Spleen (tissue), 11 donors: Measurements from ENCODE around the gene ZNF37A. TPM values are rescaled to one million over a fixed set of nuclear protein-coding genes. Genes with fewer than 3 reads are reported as not detected.

Experiments used
- DNase-seq: peaks from one replicate; pipeline ENCODE4 v3.0.0-alpha.2; 2020
- H3K27ac ChIP-seq, 8 donors: fragments of 200-600 bp; sonication (generic) in 7 of 8; 1 replicate in 4 of 8; 2 replicates in 4 of 8; pipeline versions ENCODE4 v1.5.0 to v1.8.0; 2016 to 2021; ENCODE audit warnings: inconsistent platforms in 4 of 8, mild to moderate bottlenecking in 4 of 8, moderate library complexity in 1 of 8
- H3K27me3 ChIP-seq, 7 donors: fragments of 200-600 bp; sonication (generic) in 6 of 7; replicated peaks in 1 of 7; 1 replicate in 4 of 7; 2 replicates in 3 of 7; pipeline versions ENCODE4 v1.5.0 to v1.8.0; 2016 to 2021; ENCODE audit warnings: inconsistent platforms in 3 of 7, mild to moderate bottlenecking in 1 of 7
- H3K36me3 ChIP-seq, 6 donors: fragments of 200-600 bp; sonication (generic) in 5 of 6; 1 replicate in 4 of 6; 2 replicates in 2 of 6; pipeline versions ENCODE4 v1.5.0 to v1.8.0; 2016 to 2021; ENCODE audit warnings: inconsistent platforms in 2 of 6
- H3K4me1 ChIP-seq, 6 donors: fragments of 200-600 bp; sonication (generic) in 5 of 6; 1 replicate in 3 of 6; 2 replicates in 3 of 6; pipeline versions ENCODE4 v1.5.0 to v1.8.0; 2016 to 2021; ENCODE audit warnings: inconsistent platforms in 3 of 6
- H3K4me3 ChIP-seq, 8 donors: fragments of 200-600 bp; sonication (generic) in 7 of 8; 1 replicate in 4 of 8; 2 replicates in 4 of 8; pipeline versions ENCODE4 v1.5.0 to v1.8.0; 2016 to 2021; ENCODE audit warnings: inconsistent platforms in 4 of 8, mild to moderate bottlenecking in 4 of 8, moderate library complexity in 2 of 8
- H3K9me3 ChIP-seq, 8 donors: fragments of 200-600 bp; sonication (generic) in 7 of 8; 1 replicate in 4 of 8; 2 replicates in 4 of 8; pipeline versions ENCODE4 v1.5.0 to v1.8.0; 2016 to 2021; ENCODE audit warnings: inconsistent platforms in 4 of 8
- POLR2A ChIP-seq, 3 donors: fragments of 450-650 bp; IDR thresholded peaks; one replicate each; pipeline ENCODE4 v1.5.1; 2017; ENCODE audit warnings: antibody characterized with exemption in 3 of 3, mild to moderate bottlenecking in 1 of 3
- POLR2AphosphoS5 ChIP-seq, 3 donors: sonication (generic); formaldehyde crosslinking; IDR thresholded peaks; one replicate each; pipeline ENCODE4 v1.5.1; 2017; ENCODE audit warnings: antibody characterized with exemption in 3 of 3
- WGBS, 5 donors: extraction: QIAGEN DNeasy Blood & Tissue Kit in 3 of 5; methylation state at CpG; one replicate each; pipeline versions ENCODE4 v1.1.5 to v1.1.7; 2013 to 2018; 5-methylcytosine and 5-hydroxymethylcytosine counted together
- intact Hi-C: fragments of 100-400 bp; cut with DNase I; formaldehyde crosslinking; loops from one replicate; pipeline ENCODE4 v1.15.0; 2023; ENCODE audit warnings: low total_unique reads
- polyA plus RNA-seq, 3 donors: library from polyadenylated mRNA; stranded (reverse); fragments of 200-250 nt; gene quantifications; one replicate each; pipeline ENCODE4 v1.2.1, GENCODE V29; 2013
- small RNA-seq, 4 donors: library from RNA; depleted of rRNA; stranded (forward); fragments of <200 nt; gene quantifications; one replicate each; pipeline ENCODE3, GENCODE V24; 2016
- total RNA-seq, 7 donors: library from RNA; depleted of rRNA in 3 of 7; stranded (reverse); fragments of >200 nt in 3 of 7; fragmentation: NEBNext Ultra II Directional in 4 of 7; extraction: Animal tissue kit (Norgen Biotek cat#: 25700) in 4 of 7; gene quantifications; one replicate each; pipeline versions ENCODE4 v1.1.0 to v1.2.1, GENCODE V29; 2016 to 2021
- TF ChIP-seq, protein P1 (sequence below), 11 experiments: fragments of 200-600 bp in 7 of 11; fragments of 450-650 bp in 4 of 11; sonication (generic) in 4 of 11; IDR thresholded peaks in 8 of 11; conservative IDR thresholded peaks in 3 of 11; 1 replicate in 7 of 11; 2 replicates in 4 of 11; pipeline versions ENCODE4 v1.4.0 to v1.8.0; 2016 to 2021; ENCODE audit warnings: antibody characterized with exemption in 11 of 11, inconsistent platforms in 4 of 11, mild to moderate bottlenecking in 1 of 11
- donor health status: healthy with polysubstance abuse.
- donor health status: DM: no; HTN: no; CAD: no; lungs with moderate emphysema.
- donor health status: DM: no; HTN: no; CAD: no.
- donor health status: Bipolar disorder and iron deficiency.
- donor health status: healthy.
- donor health status: DM: no; HTN: no; CAD: no.
- donor health status: DM: yes; HTN: yes; CAD: no.

Gene ZNF37A
- total and polyA plus RNA-seq, 10 donors = 3.1 to 31.2 (median 19.9) TPM

DNA sequence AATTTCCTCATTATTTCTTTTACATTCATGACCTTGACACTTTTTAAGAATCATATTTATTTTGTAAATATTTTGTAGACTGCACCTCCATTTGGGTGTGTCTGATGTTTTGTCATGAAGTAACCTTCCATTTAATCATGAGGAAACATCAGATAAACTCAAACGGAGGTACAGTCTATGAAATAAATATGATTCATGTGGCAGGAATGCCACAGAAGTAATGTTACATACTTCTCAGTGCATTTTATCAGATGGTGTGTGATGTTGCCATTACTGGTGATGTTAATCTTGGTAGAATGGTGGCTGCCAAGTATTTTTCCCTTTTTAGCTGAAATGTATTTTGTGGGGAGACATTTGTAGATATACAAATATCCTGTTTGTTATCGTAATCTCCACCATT lies 64.9 kb downstream of the ZNF37A start:
- no peak overlapping the region for H3K4me3 ChIP-seq
- no peaks in the 10 kb centered on the region for H3K36me3 ChIP-seq
- H3K9me3 ChIP-seq = peaks cover 6 to 68% (median 55%) of the 10 kb centered on the region in 8 donors
- no peak for DNase-seq
- H3K27ac ChIP-seq = no peak overlapping the region
- intact Hi-C loops = no loop called here
- no peaks in the 10 kb centered on the region for H3K4me1 ChIP-seq
- no peaks in the 10 kb centered on the region for H3K27me3 ChIP-seq
- WGBS, 5 donors = 76 to 91% (median 86%) methylated on average over 2 of the region's 2 CpGs
- TF ChIP-seq, protein P1, sequence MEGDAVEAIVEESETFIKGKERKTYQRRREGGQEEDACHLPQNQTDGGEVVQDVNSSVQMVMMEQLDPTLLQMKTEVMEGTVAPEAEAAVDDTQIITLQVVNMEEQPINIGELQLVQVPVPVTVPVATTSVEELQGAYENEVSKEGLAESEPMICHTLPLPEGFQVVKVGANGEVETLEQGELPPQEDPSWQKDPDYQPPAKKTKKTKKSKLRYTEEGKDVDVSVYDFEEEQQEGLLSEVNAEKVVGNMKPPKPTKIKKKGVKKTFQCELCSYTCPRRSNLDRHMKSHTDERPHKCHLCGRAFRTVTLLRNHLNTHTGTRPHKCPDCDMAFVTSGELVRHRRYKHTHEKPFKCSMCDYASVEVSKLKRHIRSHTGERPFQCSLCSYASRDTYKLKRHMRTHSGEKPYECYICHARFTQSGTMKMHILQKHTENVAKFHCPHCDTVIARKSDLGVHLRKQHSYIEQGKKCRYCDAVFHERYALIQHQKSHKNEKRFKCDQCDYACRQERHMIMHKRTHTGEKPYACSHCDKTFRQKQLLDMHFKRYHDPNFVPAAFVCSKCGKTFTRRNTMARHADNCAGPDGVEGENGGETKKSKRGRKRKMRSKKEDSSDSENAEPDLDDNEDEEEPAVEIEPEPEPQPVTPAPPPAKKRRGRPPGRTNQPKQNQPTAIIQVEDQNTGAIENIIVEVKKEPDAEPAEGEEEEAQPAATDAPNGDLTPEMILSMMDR (IDR thresholded peaks at IDR 0.05 in 8 of 11, conservative IDR thresholded peaks at IDR 0.05 in 3 of 11) = no peak
- TF ChIP-seq POLR2A (IDR thresholded peaks at IDR 0.05) (no peak), POLR2AphosphoS5 (IDR thresholded peaks at IDR 0.05) (no peak)

DNA sequence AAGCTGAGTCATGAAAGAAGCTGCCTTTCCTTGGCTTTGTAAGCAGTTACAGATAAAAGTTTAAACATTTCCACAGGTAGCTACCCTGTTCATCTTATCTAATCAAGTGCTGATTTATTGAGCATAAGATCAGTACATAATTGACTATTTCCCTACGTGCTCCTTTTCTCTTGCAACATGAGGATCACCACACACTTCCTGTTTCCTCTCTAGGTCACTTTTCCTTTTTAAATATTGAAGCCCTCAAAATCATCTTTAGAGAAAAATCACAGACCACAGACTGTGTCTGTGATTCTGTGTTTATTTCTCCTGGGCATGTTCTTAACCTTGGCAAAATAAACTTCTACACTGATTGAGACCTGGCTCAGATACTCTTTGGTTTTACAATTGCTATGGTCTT lies 69.5 kb downstream of the ZNF37A start:
- H3K4me1 ChIP-seq = no peaks in the 10 kb centered on the region
- no peak overlapping the region for H3K27ac ChIP-seq
- intact Hi-C loops = no loop called here
- 10 to 17% (median 11%) methylated on average over 1 of the region's 1 CpG for WGBS, 5 donors
- no peaks in the 10 kb centered on the region for H3K27me3 ChIP-seq
- H3K36me3 ChIP-seq = no peaks in the 10 kb centered on the region
- peaks cover 6 to 36% (median 32%) of the 10 kb centered on the region in 8 donors for H3K9me3 ChIP-seq
- no peak overlapping the region for H3K4me3 ChIP-seq
- TF ChIP-seq, protein P1 (IDR thresholded peaks at IDR 0.05 in 8 of 11, conservative IDR thresholded peaks at IDR 0.05 in 3 of 11) = no peak
- TF ChIP-seq POLR2AphosphoS5 (IDR thresholded peaks at IDR 0.05) (no peak), POLR2A (IDR thresholded peaks at IDR 0.05) (no peak)
- DNase-seq = no peak

DNA sequence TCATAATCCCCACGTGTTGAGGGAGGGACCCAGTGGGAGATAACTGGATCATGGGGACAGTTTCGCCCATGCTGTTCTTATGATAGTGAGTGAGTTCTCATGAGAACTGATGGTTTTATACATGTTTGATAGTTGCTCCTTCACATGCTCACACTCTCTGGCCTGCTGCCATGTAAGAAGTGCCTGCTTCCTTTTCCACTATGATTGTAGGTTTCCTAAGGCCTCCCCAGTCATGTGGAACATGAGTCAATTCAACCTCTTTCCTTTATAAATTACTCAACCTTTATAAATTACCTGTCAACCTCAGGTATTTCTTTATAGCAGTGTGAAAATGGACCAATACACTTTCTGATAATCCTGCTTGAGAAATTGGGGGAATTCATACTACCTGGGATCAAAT lies 80.2 kb downstream of the ZNF37A start:
- H3K4me1 ChIP-seq = no peaks in the 10 kb centered on the region
- H3K4me3 ChIP-seq = no peak overlapping the region
- no peak for DNase-seq
- intact Hi-C loops = no loop called here
- no peak overlapping the region for H3K27ac ChIP-seq
- WGBS, 5 donors = 47 to 65% (median 51%) methylated on average over 2 of the region's 2 CpGs
- H3K27me3 ChIP-seq = no peaks in the 10 kb centered on the region
- TF ChIP-seq, protein P1 (IDR thresholded peaks at IDR 0.05 in 8 of 11, conservative IDR thresholded peaks at IDR 0.05 in 3 of 11) = no peak
- TF ChIP-seq POLR2AphosphoS5 (IDR thresholded peaks at IDR 0.05) (no peak), POLR2A (IDR thresholded peaks at IDR 0.05) (no peak)
- no peaks in the 10 kb centered on the region for H3K9me3 ChIP-seq
- no peaks in the 10 kb centered on the region for H3K36me3 ChIP-seq

DNA sequence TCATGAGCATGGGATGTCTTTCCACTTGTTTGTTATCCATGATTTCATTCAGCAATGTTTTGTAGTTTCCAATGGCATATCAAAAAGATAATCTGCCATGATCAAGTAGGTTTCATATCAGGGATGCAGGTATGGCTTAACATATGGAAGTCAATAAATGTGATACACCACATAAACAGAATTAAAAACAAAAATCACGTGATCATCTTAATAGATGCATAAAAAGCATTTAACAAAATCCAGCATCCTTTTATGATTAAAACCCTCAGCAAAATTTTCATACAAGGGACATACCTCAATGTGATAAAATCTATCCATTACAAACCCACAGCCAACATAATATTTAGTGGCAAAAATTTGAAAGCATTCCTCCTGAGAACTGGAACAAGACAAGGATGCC lies 90.3 kb downstream of the ZNF37A start:
- H3K27me3 ChIP-seq = no peaks in the 10 kb centered on the region
- DNase-seq = no peak
- no peak overlapping the region for H3K4me3 ChIP-seq
- intact Hi-C loops = no loop called here
- no peaks in the 10 kb centered on the region for H3K4me1 ChIP-seq
- H3K9me3 ChIP-seq = peaks cover 0 to 36% (median 16%) of the 10 kb centered on the region in 8 donors
- no peaks in the 10 kb centered on the region for H3K36me3 ChIP-seq
- TF ChIP-seq POLR2A (IDR thresholded peaks at IDR 0.05) = no peak
- TF ChIP-seq POLR2AphosphoS5 (IDR thresholded peaks at IDR 0.05) = no peak
- TF ChIP-seq, protein P1 (IDR thresholded peaks at IDR 0.05 in 8 of 11, conservative IDR thresholded peaks at IDR 0.05 in 3 of 11) = no peak
- no peak overlapping the region for H3K27ac ChIP-seq
- WGBS, 5 donors = 15 to 43% (median 33%) methylated on average over 1 of the region's 1 CpG

Small RNA genes within 50 kb of the gene (small RNA-seq; reads per million reads assigned to genes)
- gene AL117339.2 = 0 reads per million in 4 donors
- 0 reads per million in 4 donors for gene AL161931.1
- gene FXYD6P2 = 0 reads per million in 4 donors

Other genes starting within 250 kb of the ZNF37A start
- 10 to 100 TPM in 6 of 7 donors, 1 to 10 TPM in 1; 9.2 to 19.3 (median 13.7) TPM for gene ZNF248, start 236.7 kb upstream of the ZNF37A start, total RNA-seq
- 1 to 10 TPM; 4.9 to 5.9 (median 5.2) TPM for gene ZNF248, start 236.7 kb upstream of the ZNF37A start, polyA plus RNA-seq
- 10 to 100 TPM in 5 of 7 donors, 1 to 10 TPM in 2; 8.6 to 14.4 (median 11.4) TPM for gene ZNF25, start 117.7 kb upstream of the ZNF37A start, total RNA-seq
- 1 to 10 TPM; 4.7 to 7.3 (median 5.3) TPM for gene ZNF25, start 117.7 kb upstream of the ZNF37A start, polyA plus RNA-seq
- gene ZNF33A, start 83.7 kb upstream of the ZNF37A start, total RNA-seq = 10 to 100 TPM; 33.7 to 61.6 (median 40.0) TPM
- gene ZNF33A, start 83.7 kb upstream of the ZNF37A start, polyA plus RNA-seq = 10 to 100 TPM in 1 of 3 donors, 1 to 10 TPM in 2; 8.9 to 11.6 (median 9.7) TPM